GM21786 (cell line): ENCODE data around the gene OR9G1.
A peak's percentile ranks its signal among the peaks of the same experiment; 100 is the strongest.
"Not testable (repeated sequence)": the region's sequence is repeated elsewhere in the genome, so short reads cannot be mapped to it uniquely, and the experiment has no call there.

ENCODE experiments used
- ATAC-seq: cut with Tn5 transposase; IDR thresholded peaks from one replicate; pipeline ENCODE4 v1.9.1; 2021; ENCODE audit not compliant: unreplicated experiment

Gene OR9G1

DNA sequence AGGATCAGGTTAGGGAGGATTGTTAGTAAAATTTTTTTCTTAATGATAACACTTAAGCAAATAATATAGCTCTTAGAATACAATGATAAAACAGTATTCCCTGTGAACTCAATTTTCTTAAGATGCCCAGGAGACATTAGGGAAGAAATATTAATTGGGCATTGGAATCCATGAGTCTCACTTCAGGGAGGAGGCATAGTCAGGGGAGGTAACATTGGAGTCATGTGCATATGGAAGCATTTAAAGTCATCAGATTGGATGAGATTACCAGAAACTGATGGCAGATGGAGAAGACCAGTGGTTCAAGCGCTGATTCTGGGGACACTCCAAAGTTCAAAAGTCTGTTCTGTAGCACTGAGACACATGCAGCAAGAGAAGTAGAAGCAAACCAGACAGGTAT, at the start of gene OR9G1:
TSS of gene OR9G1 (plus strand) at position 301 of the 400 bp plus-strand sequence. CDS start 1,293 bp downstream, outside the sequence.
- ATAC-seq: no peak

GRCh38 chr11:56659755-56660154, 39.1 kb upstream of the OR9G1 start:
- no peak for ATAC-seq

DNA sequence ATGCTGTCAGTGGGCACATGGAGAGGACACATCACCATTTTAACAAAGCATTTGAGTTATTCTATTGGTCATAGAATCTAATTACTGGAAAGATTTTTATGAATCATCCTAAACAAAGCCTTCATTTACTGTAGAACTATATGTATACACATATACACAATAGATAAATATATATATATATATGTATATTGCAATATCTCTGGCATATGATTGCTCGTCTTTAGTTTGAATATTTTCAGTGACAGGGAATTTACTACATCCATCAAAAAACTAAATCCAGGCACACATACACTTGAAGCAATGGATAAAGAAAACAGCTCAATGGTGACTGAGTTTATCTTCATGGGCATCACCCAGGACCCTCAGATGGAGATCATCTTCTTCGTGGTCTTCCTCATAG, 35.5 kb upstream of the OR9G1 start, which contains the start of gene OR5AR1:
TSS of gene OR5AR1 (plus strand) at position 301 of the 400 bp plus-strand sequence. CDS start at position 301, 0 bp downstream.
- ATAC-seq: no peak

GRCh38 chr11:56670984-56671383, 27.9 kb upstream of the OR9G1 start:
- ATAC-seq: no peak

DNA sequence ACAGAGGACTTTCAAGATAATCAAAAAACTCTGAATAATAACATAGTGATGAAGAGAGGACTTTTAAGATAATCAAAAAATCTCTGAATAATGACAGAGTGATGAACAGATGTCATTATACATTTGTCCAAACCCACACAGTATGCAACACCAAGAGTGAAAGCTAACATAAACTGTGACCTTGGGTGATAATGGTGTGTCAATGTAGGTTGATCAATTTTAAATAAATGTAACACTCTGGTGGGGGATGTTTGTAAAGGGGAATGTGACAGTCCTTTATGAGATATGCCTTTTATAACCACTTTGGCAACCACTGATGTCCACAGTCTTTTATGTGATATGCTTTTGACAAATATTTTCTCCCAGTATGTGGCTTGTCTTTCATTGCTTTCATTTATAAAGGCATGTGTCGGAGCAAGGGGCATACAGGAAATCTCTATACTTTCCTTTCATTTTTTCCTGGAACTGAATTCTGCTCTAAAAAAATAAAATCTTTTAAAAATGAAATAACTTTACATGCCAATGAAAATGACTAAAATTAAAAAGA, 10.3 kb upstream of the OR9G1 start:
- ATAC-seq: no peak

DNA sequence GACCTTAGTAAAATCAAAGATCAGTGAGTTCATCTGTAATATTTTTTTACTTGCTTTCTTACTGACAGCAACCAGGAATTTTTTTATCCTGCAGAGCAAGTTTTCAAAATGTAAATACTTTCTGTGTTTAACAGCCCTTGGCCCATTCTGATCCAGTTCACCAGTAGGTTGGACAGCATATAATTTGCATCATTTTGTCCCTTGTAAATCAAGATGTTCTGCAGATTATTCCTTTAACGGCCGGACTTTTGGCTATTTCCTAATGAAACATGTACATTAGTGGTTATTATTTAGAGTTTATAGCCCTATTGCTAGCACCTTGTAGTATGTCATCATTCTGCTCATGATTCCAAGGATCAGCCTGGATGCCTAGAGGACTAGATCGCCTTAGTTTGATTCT, 7.7 kb upstream of the OR9G1 start:
- not testable (repeated sequence) for ATAC-seq

DNA sequence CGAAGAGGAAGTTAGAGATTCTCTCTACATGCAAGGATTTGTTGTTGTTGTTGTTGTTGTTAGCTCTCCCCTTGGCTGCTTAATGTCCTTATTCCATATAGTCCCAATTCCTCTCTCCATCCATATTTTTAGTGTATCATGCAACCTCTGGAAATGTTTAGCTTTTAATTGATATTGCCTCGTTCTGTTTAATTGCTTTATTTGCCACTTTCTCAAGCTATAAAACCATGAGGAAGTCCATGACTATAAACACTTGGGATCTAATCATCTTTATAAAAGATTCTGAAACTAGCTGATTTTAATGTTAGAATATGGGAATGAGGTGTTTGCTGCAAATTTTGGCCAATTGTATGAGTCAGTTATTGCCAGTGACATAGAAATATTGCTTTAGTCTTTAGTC, 5.5 kb upstream of the OR9G1 start:
- ATAC-seq: no peak

- no peak for ATAC-seq
These were observed 1.5 kb downstream of the OR9G1 start for GRCh38 chr11:56700242-56700913.

DNA sequence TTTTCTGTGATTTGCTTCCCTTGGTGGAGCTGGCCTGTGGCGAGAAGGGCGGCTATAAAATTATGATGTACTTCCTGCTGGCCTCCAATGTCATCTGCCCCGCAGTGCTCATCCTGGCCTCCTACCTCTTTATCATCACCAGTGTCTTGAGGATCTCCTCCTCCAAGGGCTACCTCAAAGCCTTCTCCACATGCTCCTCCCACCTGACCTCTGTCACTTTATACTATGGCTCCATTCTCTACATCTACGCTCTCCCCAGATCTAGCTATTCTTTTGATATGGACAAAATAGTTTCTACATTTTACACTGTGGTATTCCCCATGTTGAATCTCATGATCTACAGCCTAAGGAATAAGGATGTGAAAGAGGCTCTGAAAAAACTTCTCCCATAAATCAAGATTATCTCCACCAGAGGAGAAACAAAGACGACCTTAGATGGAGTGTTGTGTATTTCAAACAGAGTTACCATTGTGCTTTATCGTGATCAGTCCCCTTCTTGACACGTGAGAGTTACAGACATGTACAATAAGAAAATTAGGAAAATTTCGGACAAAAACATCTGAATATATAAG, 2.1 kb downstream of the OR9G1 start:
- no peak for ATAC-seq

GRCh38 chr11:56705784-56706396, 7.0 kb downstream of the OR9G1 start:
- ATAC-seq: no peak

GRCh38 chr11:56706486-56706885, 7.6 kb downstream of the OR9G1 start:
- no peak for ATAC-seq

DNA sequence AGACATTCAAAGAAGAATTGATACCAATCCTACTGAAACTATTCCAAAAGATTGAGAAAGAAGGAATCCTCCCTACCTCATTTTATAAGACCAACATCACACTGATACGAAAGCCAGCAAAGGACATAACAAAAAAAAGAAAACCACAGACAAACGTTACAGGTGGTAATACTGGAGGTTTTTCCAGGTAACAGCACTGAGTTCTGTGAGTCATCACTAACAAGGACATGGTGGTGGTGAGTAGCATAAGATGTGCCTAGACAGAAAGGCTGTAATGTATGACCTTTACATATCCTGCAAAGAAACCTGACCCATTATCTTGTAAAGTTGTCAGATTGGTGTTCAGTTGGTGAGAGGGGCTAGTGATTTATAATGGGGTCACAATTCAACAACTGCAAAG, 15.3 kb downstream of the OR9G1 start:
- ATAC-seq: no peak

DNA sequence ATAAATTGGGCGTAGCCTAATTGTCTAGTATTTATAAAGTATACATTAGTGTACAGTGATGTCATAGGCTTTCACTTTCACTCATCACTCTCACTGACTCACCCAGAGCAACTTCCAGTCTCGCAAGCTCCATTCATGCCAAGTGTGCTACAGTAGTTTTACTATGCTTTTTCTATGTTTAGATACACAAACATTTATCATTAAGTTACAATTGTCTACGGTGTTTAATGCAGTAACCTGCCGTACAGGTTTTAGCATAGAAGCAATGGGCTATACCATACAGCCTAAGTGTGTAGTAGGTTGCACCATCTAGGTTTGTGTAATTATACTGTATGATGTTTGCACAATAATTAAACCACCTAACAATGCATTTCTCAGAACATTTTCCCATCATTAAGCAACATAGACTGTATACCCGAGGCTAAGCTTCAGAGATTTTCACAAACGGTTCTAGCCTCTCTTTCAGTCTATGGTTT, 17.5 kb downstream of the OR9G1 start:
- ATAC-seq: peak; percentile 71

DNA sequence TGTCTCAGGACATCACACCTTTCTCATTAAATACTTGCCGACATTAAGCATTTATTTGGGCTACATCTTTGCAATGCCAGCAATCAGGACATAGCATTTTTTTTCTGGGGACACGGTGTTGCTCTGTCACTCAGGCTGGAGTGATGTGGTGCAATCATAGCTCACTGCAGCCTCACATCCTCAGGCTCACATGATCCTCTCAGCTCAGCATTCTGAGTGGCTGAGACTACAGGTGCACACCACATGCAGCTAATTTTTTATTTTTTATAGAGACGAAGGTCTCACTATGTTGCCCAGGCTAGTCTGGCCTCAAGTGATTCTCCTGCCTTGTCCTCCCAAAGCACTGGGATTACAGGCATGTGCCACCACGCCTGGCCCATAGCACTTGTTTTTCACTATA, 21.6 kb downstream of the OR9G1 start:
- no peak for ATAC-seq

- ATAC-seq: no peak
These were observed 41.2 kb downstream of the OR9G1 start for GRCh38 chr11:56740107-56740506.

GRCh38 chr11:56740886-56741285, 42.0 kb downstream of the OR9G1 start:
- no peak for ATAC-seq

DNA sequence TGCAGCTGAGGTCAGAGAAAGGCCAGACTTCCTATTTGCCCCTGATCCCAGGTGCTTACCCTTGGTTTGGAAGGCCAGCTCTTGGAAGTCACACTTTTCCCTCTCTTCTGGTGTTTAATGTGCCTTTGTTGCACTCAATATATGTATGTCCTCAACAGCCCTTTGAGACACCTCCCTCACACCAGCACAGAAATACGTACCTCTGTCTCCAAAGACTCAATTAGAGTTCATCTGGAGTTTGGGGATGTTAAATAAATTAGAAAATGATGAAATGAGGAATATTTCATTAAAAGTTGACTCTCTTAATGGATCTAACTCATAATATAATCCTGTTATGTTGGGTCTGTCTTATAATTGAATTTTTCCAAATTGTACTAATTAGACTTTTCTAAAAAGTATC, 49.7 kb downstream of the OR9G1 start, which contains the start of gene OR9G4:
TSS of gene OR9G4 (minus strand) at position 101 of the 400 bp plus-strand sequence. CDS start 4,931 bp downstream, outside the sequence.
- ATAC-seq: no peak

GRCh38 chr11:56750190-56750589, 51.3 kb downstream of the OR9G1 start:
- no peak for ATAC-seq

DNA sequence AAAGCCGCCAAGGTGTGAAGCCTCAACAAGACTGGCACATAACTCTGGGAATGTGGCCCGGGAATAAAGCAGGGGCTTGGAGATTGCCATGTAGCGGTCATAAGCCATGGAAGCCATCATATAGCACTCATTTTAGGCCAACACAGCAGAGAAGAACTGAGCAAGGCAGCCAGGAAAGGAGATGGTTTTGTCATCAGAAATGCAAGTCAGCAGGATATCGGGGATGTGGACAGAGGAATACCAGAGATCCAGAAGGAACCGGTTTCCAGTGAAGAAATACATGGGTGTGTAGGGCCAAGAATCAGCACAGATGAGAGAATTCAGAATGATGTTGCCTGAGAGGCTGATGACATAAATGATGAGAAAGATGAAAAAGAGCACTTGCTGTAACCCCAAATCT, 52.6 kb downstream of the OR9G1 start:
- ATAC-seq: no peak
